Mesendoderm (in vitro differentiated cells): ENCODE measurements around the gene NCF4.

Experiments used
- DNase-seq: peaks from one replicate; pipeline ENCODE4 v3.0.0; 2013
- H2AK5ac ChIP-seq: 2 replicates; pipeline ENCODE4 v1.6.1; 2013; ENCODE audit warnings: low read length, inconsistent platforms
- H2BK120ac ChIP-seq: 2 replicates; pipeline ENCODE4 v1.6.1; 2013; ENCODE audit warnings: low read depth, mild to moderate bottlenecking, low read length, moderate library complexity, mixed read lengths
- H2BK15ac ChIP-seq: replicated peaks from 2 replicates; pipeline ENCODE4 v1.6.1; 2013; ENCODE audit warnings: low read depth, mild to moderate bottlenecking, moderate library complexity
- H2BK5ac ChIP-seq: 2 replicates; pipeline ENCODE4 v1.6.1; 2013; ENCODE audit warnings: low read length, inconsistent platforms
- H3K18ac ChIP-seq: 2 replicates; pipeline ENCODE4 v1.6.1; 2013; ENCODE audit warnings: mild to moderate bottlenecking, low read length, mixed read lengths
- H3K23ac ChIP-seq: one replicate; pipeline ENCODE4 v1.6.1; 2013; ENCODE audit warnings: low read length
- H3K27ac ChIP-seq: 2 replicates; pipeline ENCODE4 v1.5.1; 2013; ENCODE audit warnings: low read depth, mild to moderate bottlenecking, inconsistent platforms, low read length, moderate library complexity
- H3K27me3 ChIP-seq: 2 replicates; pipeline ENCODE4 v1.6.1; 2013; ENCODE audit warnings: low read length, control low read depth, mild to moderate bottlenecking, inconsistent platforms; ENCODE audit not compliant: insufficient read depth, poor library complexity
- H3K36me3 ChIP-seq: 2 replicates; pipeline ENCODE4 v1.6.1; 2013; ENCODE audit warnings: low read length, inconsistent platforms; ENCODE audit not compliant: control insufficient read depth, insufficient read depth
- H3K4ac ChIP-seq: one replicate; pipeline ENCODE4 v1.6.1; 2013; ENCODE audit warnings: low read depth, mild to moderate bottlenecking, low read length, moderate library complexity
- H3K4me1 ChIP-seq: 2 replicates; pipeline ENCODE4 v1.6.1; 2013; ENCODE audit warnings: low read depth, low read length, inconsistent platforms; ENCODE audit not compliant: control insufficient read depth
- H3K4me2 ChIP-seq: 2 replicates; pipeline ENCODE4 v1.6.1; 2013; ENCODE audit warnings: low read length
- H3K4me3 ChIP-seq: 2 replicates; pipeline ENCODE4 v1.5.1; 2013; ENCODE audit warnings: mild to moderate bottlenecking, low read length
- H3K56ac ChIP-seq: one replicate; pipeline ENCODE4 v1.6.1; 2013; ENCODE audit warnings: low read length
- H3K79me1 ChIP-seq: 2 replicates; pipeline ENCODE4 v1.6.1; 2013; ENCODE audit warnings: low read length, inconsistent platforms
- H3K79me2 ChIP-seq: 2 replicates; pipeline ENCODE4 v1.6.1; 2013; ENCODE audit warnings: mild to moderate bottlenecking, low read length; ENCODE audit not compliant: control insufficient read depth, insufficient read depth
- H3K9ac ChIP-seq: 2 replicates; pipeline ENCODE4 v1.6.1; 2013; ENCODE audit warnings: low read length, inconsistent platforms
- H4K5ac ChIP-seq: one replicate; pipeline ENCODE4 v1.6.1; 2013; ENCODE audit warnings: low read length
- H4K8ac ChIP-seq: one replicate; pipeline ENCODE4 v1.6.1; 2013; ENCODE audit warnings: low read depth, mild to moderate bottlenecking, control low read depth, low read length, moderate library complexity
- WGBS: extraction: QIAGEN DNeasy Blood & Tissue Kit; methylation state at CpG from one replicate; pipeline ENCODE4 v1.1.7; 2013; ENCODE audit warnings: low lambda C conversion rate, missing lambda C conversion rate; ENCODE audit not compliant: insufficient coverage; ENCODE audit errors: extremely low coverage; 5-methylcytosine and 5-hydroxymethylcytosine counted together

NCF4 gene

DNA sequence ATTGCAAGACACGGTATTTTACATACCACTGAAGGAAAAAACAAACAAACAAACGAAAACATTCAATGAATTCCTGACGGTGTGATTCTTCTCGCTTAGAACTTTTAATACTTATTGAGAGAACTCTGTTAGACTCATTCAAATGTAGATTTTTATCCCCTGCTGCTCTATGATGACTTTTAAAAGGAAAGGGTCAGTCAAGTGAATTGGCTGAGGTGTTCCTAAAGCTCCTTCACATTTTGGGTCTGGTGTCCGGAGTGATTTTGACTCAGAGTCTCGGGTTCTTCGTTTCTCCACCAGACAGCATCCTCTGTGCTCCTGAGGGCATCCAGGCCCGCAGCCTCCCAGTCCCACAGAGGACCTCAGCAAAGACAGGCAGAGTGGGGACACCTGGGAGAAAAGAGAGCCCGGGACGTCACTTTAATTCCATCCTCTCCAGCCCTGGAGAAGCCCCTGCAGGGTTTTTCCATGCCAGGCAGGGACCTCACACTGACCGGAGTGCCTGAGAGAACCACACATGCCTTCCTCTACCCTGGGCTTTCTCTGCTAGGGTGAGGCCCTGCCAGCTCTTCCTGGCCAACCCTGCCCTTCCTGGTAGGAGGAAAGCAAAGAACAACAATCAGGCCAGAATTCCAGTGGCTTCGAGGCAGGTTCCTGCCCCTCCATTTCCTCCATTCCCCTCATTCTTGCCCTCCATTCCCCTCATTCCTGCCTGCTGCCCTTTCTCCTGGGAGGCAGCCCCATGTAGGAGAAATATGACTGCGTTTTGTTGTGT, 51.3 kb downstream of the NCF4 start:
- peak; percentile 52 for DNase-seq
- peaks cover 2% of the 10 kb centered on the region for H3K4me1 ChIP-seq
- no peaks in the 10 kb centered on the region for H3K27me3 ChIP-seq
- no CpG with 5 or more reads among the region's 13 CpGs for WGBS
- H2BK120ac ChIP-seq: no peak overlapping the region
- no peak overlapping the region for H2AK5ac ChIP-seq
- no peaks in the 10 kb centered on the region for H3K79me2 ChIP-seq
- no peaks in the 10 kb centered on the region for H3K36me3 ChIP-seq
- no peak overlapping the region for H3K18ac ChIP-seq
- H3K27ac ChIP-seq: no peak overlapping the region
- H3K23ac ChIP-seq: no peak overlapping the region
- H4K8ac ChIP-seq: no peak overlapping the region
- no peaks in the 10 kb centered on the region for H3K79me1 ChIP-seq
- H3K4ac ChIP-seq: no peak overlapping the region
- no peak overlapping the region for H3K9ac ChIP-seq
- peak overlapping the region; percentile 15 for H3K56ac ChIP-seq
- H2BK5ac ChIP-seq: no peak overlapping the region
- no peak overlapping the region for H3K4me2 ChIP-seq
- H2BK15ac ChIP-seq: no peak overlapping the region
- H3K4me3 ChIP-seq: no peak overlapping the region
- H4K5ac ChIP-seq: no peak overlapping the region

DNA sequence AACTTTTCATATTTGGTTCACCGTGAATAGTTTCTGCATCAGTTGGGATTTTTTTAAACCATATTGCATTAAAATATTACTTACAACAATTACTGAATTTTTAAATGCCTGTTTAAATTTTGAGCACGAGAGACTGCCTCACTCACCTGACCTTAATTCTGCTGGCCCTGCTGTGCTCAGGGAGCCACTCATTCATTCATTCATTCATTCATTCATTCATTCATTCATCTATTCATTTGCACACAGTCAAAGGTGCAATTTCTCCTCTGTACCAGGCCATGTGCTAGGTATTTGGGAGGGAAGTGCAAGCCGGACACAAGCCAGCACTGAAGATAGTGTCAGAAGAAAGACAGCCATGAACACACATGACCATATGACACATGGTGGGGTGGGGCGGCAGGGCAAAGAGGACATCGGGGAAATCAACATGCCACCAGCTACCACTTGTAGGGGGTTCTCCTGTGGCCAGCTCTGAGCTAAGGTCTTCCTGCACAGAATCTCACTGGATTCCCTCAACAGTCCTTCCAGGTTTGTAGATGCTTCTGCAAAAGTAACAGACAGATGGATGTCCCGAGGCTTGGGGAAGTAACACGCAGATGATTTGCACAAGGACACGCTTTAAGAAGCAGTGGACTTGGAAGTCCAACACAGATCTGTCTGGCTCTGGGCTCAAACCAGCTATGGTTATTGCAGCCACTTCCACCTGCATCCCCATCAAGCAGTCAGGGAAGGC, 52.1 kb downstream of the NCF4 start:
- Histone ChIP-seq H3K27me3 (no peaks in the 10 kb centered on the region), H3K23ac (no peak overlapping the region), H3K4me2 (no peak overlapping the region), H3K4me3 (no peak overlapping the region), H3K79me1 (no peaks in the 10 kb centered on the region), H4K8ac (no peak overlapping the region), H2AK5ac (no peak overlapping the region), H3K79me2 (no peaks in the 10 kb centered on the region), H3K56ac (no peak overlapping the region), H3K27ac (no peak overlapping the region), H4K5ac (no peak overlapping the region), H2BK5ac (no peak overlapping the region), H3K9ac (no peak overlapping the region), H3K18ac (no peak overlapping the region), H3K4ac (no peak overlapping the region), H3K4me1 (peaks cover 2% of the 10 kb centered on the region), H2BK120ac (no peak overlapping the region), H2BK15ac (no peak overlapping the region), H3K36me3 (no peaks in the 10 kb centered on the region)
- WGBS: no CpG with 5 or more reads among the region's 8 CpGs
- DNase-seq: no peak

DNA sequence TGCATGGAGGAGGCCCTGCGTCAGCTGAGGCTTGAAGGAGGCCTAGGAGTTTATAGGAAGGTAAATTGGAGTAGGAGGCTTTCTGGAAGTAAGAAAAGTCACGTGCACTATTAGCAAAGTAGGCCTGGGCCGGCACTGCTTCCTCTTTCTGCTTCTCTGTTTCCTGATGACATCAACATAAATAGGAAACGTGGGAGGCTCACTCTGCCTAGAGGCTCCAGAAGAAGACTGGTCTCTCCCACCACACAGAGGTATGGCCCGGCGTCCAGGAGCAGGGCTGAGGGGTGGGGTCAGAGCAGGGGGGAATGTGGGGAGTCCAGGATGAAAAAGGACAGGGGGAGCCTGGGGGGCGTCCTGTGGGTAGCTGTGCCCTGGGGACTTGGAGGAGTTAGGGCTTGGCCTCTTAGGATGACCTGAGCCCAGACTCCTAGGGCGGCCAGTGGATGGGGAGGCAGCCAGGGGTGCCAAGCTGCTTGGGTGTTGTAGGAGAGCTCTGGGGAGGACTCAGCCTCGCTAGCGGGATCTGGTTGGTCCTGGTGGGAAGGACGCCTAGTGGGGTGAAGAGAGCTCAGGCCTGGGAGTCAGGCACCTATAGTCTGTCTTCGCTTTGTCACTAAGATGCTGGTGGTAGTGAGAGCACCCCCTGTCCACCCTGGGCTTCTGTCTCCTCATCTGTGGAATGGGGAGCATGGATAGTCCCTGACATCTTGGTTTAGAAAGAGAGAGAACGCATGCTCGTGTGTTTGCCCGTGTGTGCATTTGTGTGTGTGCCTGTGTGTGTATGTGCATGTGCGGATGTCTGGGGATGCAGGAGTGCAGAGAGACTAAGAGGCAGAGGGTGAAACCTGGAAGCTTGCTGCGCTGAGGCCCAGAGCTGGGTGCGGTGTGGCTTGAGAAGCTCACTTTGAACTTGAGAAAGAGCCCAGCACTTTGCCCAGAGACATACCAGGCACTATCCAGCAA, 52.9 kb downstream of the NCF4 start, which contains the start of gene CSF2RB:
Gene CSF2RB (plus strand): TSS at position 202 of the 963 bp plus-strand sequence. CDS start 8,580 bp downstream, outside the sequence.
- H3K27me3 ChIP-seq: no peaks in the 10 kb centered on the region
- H3K79me1 ChIP-seq: no peaks in the 10 kb centered on the region
- H3K4me2 ChIP-seq: no peak within 1 kb of the TSS
- H3K4me1 ChIP-seq: peaks cover 2% of the 10 kb centered on the region
- no peak within 1 kb of the TSS for H4K5ac ChIP-seq
- H3K36me3 ChIP-seq: no peaks in the 10 kb centered on the region
- H2AK5ac ChIP-seq: no peak within 1 kb of the TSS
- H3K79me2 ChIP-seq: no peaks in the 10 kb centered on the region
- no peak within 1 kb of the TSS for H3K9ac ChIP-seq
- H3K27ac ChIP-seq: no peak within 1 kb of the TSS
- H3K23ac ChIP-seq: no peak within 1 kb of the TSS
- H2BK15ac ChIP-seq: no peak within 1 kb of the TSS
- no peak within 1 kb of the TSS for H2BK120ac ChIP-seq
- H3K4ac ChIP-seq: no peak within 1 kb of the TSS
- no peak within 1 kb of the TSS for H2BK5ac ChIP-seq
- no CpG with 5 or more reads among the region's 18 CpGs for WGBS
- no peak within 1 kb of the TSS for H4K8ac ChIP-seq
- no peak within 1 kb of the TSS for H3K18ac ChIP-seq
- H3K56ac ChIP-seq: no peak within 1 kb of the TSS
- no peak for DNase-seq
- H3K4me3 ChIP-seq: no peak within 1 kb of the TSS

DNA sequence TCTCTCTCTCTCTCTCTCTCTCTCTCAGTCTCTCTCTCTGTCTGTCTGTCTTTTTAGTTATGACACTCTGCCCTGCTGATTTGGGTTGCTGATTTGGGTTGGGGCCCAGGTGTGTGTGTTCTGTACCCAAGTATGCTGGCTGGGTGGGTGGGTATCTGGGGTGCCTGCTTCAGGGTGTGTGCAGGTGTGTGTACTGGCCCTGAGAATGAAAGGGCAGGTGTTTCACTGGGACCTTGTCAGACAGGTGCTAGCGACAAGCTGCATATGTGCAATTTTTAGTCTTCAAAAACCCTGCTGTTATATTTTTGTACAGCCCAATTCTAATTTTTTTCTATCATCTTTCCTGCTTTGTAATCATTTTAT, 53.6 kb downstream of the NCF4 start:
- no peak for DNase-seq
- H3K9ac ChIP-seq: no peak overlapping the region
- no peaks in the 10 kb centered on the region for H3K79me1 ChIP-seq
- no peak overlapping the region for H3K18ac ChIP-seq
- H3K79me2 ChIP-seq: no peaks in the 10 kb centered on the region
- no peak overlapping the region for H2AK5ac ChIP-seq
- H3K4me1 ChIP-seq: peaks cover 2% of the 10 kb centered on the region
- H3K36me3 ChIP-seq: no peaks in the 10 kb centered on the region
- H3K23ac ChIP-seq: no peak overlapping the region
- WGBS: no CpG with 5 or more reads among the region's 1 CpG
- H2BK5ac ChIP-seq: no peak overlapping the region
- H3K27me3 ChIP-seq: no peaks in the 10 kb centered on the region
- no peak overlapping the region for H2BK120ac ChIP-seq
- H4K5ac ChIP-seq: no peak overlapping the region
- no peak overlapping the region for H4K8ac ChIP-seq
- H3K4me2 ChIP-seq: no peak overlapping the region
- no peak overlapping the region for H3K56ac ChIP-seq
- H3K4me3 ChIP-seq: no peak overlapping the region
- no peak overlapping the region for H2BK15ac ChIP-seq
- H3K4ac ChIP-seq: no peak overlapping the region
- H3K27ac ChIP-seq: no peak overlapping the region

DNA sequence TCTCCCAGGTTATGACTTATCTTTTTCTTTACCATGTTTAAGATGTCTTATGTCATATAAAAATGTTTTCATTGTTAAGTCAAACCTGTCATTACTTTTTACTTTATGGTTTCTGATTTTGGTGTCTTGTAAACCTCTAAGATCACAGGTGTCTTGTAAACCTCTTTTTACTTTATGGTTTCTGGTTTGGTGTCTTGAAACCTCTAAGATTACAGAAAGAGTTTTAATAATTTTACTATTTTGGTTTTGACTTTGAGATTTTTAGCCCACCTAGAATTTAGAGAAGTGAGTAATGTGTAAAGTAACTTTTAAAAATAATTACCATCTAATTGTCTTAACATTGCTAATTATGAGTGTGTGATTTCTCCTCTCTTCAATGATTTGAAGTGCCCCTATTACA, 55.2 kb downstream of the NCF4 start:
- Histone ChIP-seq H3K23ac (no peak overlapping the region), H3K4me1 (peaks cover 2% of the 10 kb centered on the region), H3K36me3 (no peaks in the 10 kb centered on the region), H3K9ac (no peak overlapping the region), H4K8ac (no peak overlapping the region), H3K4me3 (no peak overlapping the region), H3K56ac (no peak overlapping the region), H3K18ac (no peak overlapping the region), H2BK5ac (no peak overlapping the region), H3K4me2 (no peak overlapping the region), H3K27ac (no peak overlapping the region), H2AK5ac (no peak overlapping the region), H2BK120ac (no peak overlapping the region), H4K5ac (no peak overlapping the region), H2BK15ac (no peak overlapping the region), H3K27me3 (no peaks in the 10 kb centered on the region), H3K79me2 (no peaks in the 10 kb centered on the region), H3K4ac (no peak overlapping the region), H3K79me1 (no peaks in the 10 kb centered on the region)
- no peak for DNase-seq
